HEK293T (cell line): ENCODE results near the gene PLOD3.

ENCODE experiments used
- CTCF ChIA-PET: fragments of 350-600 bp; formaldehyde crosslinking; extraction: SDS; loops from one replicate; lab custom pipeline; 2021; ENCODE audit warnings: antibody characterized with exemption, inconsistent platforms; lab: Yijun Ruan, JAX
- POLR2A ChIA-PET: fragments of 350-600 bp; formaldehyde crosslinking; extraction: SDS; loops from one replicate; lab custom pipeline; 2020; ENCODE audit warnings: antibody characterized with exemption, inconsistent platforms; lab: Yijun Ruan, JAX
- DNase-seq: peaks from one replicate; pipeline ENCODE4 v3.0.0; 2012; ENCODE audit warnings: mixed read lengths; ENCODE audit errors: extremely low spot score
- ARNT ChIP-seq: fragments of 450-650 bp; IDR thresholded peaks from 2 replicates; pipeline ENCODE4 v1.6.1; 2017; ENCODE audit warnings: mild to moderate bottlenecking
- BHLHE40 ChIP-seq: fragments of 450-650 bp; IDR thresholded peaks from 2 replicates; pipeline ENCODE4 v1.6.1; 2016; ENCODE audit warnings: mild to moderate bottlenecking, moderate library complexity, borderline replicate concordance
- CTBP1 ChIP-seq: fragments of 450-650 bp; IDR thresholded peaks from 2 replicates; pipeline ENCODE4 v1.6.1; 2016; ENCODE audit warnings: borderline replicate concordance
- ELF4 ChIP-seq: fragments of 450-650 bp; IDR thresholded peaks from 2 replicates; pipeline ENCODE4 v1.6.1; 2017; ENCODE audit warnings: antibody characterized with exemption
- FOXA1 ChIP-seq: fragments of 450-650 bp; IDR thresholded peaks from 2 replicates; pipeline ENCODE4 v1.6.1; 2016; ENCODE audit warnings: mild to moderate bottlenecking
- FOXK2 ChIP-seq: fragments of 450-650 bp; IDR thresholded peaks from 2 replicates; pipeline ENCODE4 v1.6.1; 2016; ENCODE audit warnings: mild to moderate bottlenecking
- FOXM1 ChIP-seq: fragments of 450-650 bp; IDR thresholded peaks from 2 replicates; pipeline ENCODE4 v1.6.1; 2017; ENCODE audit warnings: mild to moderate bottlenecking, borderline replicate concordance
- HDGF ChIP-seq: fragments of 450-650 bp; IDR thresholded peaks from 2 replicates; pipeline ENCODE4 v1.6.1; 2017; ENCODE audit warnings: antibody characterized with exemption, borderline replicate concordance
- L3MBTL2 ChIP-seq: fragments of 450-650 bp; conservative IDR thresholded peaks from 2 replicates; pipeline ENCODE4 v1.6.1; 2016; ENCODE audit warnings: mild to moderate bottlenecking
- LEF1 ChIP-seq: fragments of 450-650 bp; IDR thresholded peaks from 2 replicates; pipeline ENCODE4 v1.6.1; 2017; ENCODE audit warnings: mild to moderate bottlenecking, borderline replicate concordance
- NFRKB ChIP-seq: fragments of 450-650 bp; IDR thresholded peaks from 2 replicates; pipeline ENCODE4 v1.6.1; 2016; ENCODE audit warnings: mild to moderate bottlenecking, moderate library complexity
- SP1 ChIP-seq: fragments of 450-650 bp; IDR thresholded peaks from 2 replicates; pipeline ENCODE4 v1.6.1; 2017
- SUZ12 ChIP-seq: fragments of 450-650 bp; IDR thresholded peaks from 2 replicates; pipeline ENCODE4 v1.6.1; 2016; ENCODE audit warnings: mild to moderate bottlenecking
- TARDBP ChIP-seq: fragments of 450-650 bp; IDR thresholded peaks from 2 replicates; pipeline ENCODE4 v1.6.1; 2016
- ZNF384 ChIP-seq: fragments of 450-650 bp; IDR thresholded peaks from 2 replicates; pipeline ENCODE4 v1.6.1; 2016
- TF ChIP-seq, protein P1 (sequence below): fragments of 450-650 bp; IDR thresholded peaks from 2 replicates; pipeline ENCODE4 v1.6.1; 2016

PLOD3 gene

DNA sequence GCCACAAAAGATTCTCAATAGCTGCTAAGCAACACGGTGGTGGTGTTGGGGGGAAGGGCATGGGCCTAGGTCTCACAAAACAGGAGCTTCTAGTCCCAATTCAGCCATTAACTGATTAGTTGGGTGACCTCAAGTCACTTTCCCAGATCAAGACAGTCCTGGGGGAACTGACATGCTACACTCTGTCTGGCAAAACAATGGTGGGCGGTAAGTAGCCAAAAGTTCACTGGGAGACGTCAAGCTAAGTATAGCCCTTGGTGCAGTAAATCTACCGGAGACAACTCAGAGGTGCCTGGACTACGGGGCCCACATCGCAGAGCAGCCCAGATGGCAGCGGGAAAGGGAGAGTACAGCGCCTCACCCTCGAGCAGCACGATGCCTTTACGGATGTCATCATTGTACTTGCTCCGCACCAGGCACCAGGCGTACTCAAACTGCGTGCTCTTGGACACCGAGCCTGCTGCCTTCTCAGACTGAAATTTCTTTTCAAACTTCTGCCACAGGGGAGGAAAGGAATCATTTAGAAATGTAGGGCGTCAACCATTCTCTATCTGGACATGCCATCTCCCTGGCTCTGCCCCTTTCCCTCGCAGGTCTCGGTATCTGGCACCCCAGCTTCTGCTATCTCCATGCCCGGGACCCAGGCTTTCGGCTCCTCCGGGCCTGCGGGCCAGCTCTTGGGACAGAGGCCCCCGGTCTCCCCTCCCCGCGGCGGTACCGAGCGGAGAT lies 26.4 kb upstream of the PLOD3 start:
- ChIA-PET POLR2A (interaction anchor here (0.8 to 4.5 kb wide), 12 partner anchors 8 to 368 kb away, joined by 3 to 38 read pairs (median 4); partner anchors contain the start of genes IFT22, PLOD3 and ZNHIT1), CTCF (interaction anchor here (0.5 to 2.5 kb wide), 11 partner anchors 9 to 163 kb away, joined by 3 to 12 read pairs (median 3); partner anchors contain the start of genes PLOD3 and ZNHIT1)
- DNase-seq: no peak
- no peak for TF ChIP-seq LEF1
- no peak for TF ChIP-seq BHLHE40
- no peak for TF ChIP-seq FOXA1
- TF ChIP-seq, protein P1, sequence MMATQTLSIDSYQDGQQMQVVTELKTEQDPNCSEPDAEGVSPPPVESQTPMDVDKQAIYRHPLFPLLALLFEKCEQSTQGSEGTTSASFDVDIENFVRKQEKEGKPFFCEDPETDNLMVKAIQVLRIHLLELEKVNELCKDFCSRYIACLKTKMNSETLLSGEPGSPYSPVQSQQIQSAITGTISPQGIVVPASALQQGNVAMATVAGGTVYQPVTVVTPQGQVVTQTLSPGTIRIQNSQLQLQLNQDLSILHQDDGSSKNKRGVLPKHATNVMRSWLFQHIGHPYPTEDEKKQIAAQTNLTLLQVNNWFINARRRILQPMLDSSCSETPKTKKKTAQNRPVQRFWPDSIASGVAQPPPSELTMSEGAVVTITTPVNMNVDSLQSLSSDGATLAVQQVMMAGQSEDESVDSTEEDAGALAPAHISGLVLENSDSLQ: no peak
- TF ChIP-seq L3MBTL2: no peak
- no peak for TF ChIP-seq FOXK2
- TF ChIP-seq NFRKB: no peak
- TF ChIP-seq ELF4: no peak
- TF ChIP-seq CTBP1: no peak
- no peak for TF ChIP-seq SP1
- TF ChIP-seq FOXM1: no peak
- TF ChIP-seq SUZ12: no peak
- no peak for TF ChIP-seq ARNT
- no peak for TF ChIP-seq ZNF384
- no peak for TF ChIP-seq TARDBP
- no peak for TF ChIP-seq HDGF

DNA sequence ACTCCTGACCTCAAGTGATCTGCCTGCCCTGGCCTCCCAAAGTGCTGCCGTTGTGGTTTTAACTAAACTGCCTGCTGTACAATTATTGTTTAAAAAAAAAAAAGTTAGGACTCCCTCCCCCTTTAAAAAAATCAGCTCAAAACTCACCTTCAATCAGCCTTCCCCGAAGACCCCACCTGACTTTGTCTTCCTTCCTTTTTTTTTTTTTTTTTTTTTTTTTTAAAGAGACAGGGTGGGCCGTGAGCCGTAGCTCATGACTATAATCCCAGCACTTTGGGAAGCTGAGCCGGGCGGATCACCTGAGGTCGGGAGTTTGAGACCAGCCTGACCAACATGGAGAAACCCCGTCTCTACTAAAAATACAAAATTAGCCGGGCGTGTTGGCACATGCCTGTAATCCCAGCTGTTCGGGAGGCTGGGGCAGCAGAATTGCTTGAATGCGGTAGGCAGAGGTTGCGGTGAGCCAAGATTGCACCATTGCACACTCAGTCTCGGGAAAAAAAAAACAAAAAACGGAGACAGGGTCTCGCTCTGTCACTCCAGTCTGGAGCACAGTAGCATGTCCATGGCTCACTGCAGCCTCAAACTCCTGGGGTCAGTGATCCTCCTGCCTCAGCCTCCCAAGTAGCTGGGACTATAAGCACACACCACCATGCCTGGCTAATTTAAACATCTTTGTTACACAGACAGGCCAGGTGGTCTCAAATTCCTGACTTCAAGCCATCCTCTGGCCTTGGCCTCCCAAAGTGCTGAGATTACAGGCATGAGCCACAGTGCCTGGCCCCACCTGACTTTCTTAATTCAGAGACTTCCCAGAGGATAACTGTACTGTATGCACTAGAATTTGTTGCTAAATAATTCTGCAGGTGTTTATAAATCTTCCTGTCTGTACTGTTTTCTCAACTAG lies 24.3 kb upstream of the PLOD3 start:
- CTCF ChIA-PET: no interaction called here

DNA sequence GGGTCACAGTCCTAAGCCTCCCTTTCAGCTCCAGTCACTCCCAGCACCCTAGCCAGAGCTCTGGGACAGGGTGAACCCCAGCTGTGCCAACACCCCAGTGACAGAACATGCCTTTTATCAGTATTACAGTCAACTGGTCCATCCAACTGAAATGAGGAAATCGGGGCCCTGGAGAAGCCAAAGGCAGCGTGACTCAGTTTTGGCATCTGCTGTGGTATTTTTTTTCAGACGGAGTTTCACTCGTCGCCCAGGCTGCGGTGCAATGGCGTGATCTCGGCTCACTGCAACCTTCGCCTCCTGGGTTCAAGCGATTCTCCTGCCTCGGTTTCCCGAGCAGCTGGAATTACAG lies 23.6 kb upstream of the PLOD3 start:
- DNase-seq: no peak
- CTCF ChIA-PET: no interaction called here
- no peak for TF ChIP-seq BHLHE40
- TF ChIP-seq ZNF384: no peak
- TF ChIP-seq ARNT: no peak
- no peak for TF ChIP-seq FOXK2
- no peak for TF ChIP-seq NFRKB
- TF ChIP-seq L3MBTL2: no peak
- TF ChIP-seq LEF1: no peak
- TF ChIP-seq HDGF: no peak
- TF ChIP-seq TARDBP: no peak
- no peak for TF ChIP-seq FOXM1
- no peak for TF ChIP-seq FOXA1
- POLR2A ChIA-PET: interaction anchor here (0.8 kb wide), 1 partner anchor 23 kb away, joined by 3 read pairs; the partner anchor contains the start of genes PLOD3 and ZNHIT1

More for the DNA sequence above, 24.3 kb upstream of the PLOD3 start:
- POLR2A ChIA-PET: interaction anchor here (0.8 kb wide), 1 partner anchor 24 kb away, joined by 3 read pairs; the partner anchor contains the start of genes PLOD3 and ZNHIT1
- no peak for DNase-seq
- TF ChIP-seq ZNF384: no peak

DNA sequence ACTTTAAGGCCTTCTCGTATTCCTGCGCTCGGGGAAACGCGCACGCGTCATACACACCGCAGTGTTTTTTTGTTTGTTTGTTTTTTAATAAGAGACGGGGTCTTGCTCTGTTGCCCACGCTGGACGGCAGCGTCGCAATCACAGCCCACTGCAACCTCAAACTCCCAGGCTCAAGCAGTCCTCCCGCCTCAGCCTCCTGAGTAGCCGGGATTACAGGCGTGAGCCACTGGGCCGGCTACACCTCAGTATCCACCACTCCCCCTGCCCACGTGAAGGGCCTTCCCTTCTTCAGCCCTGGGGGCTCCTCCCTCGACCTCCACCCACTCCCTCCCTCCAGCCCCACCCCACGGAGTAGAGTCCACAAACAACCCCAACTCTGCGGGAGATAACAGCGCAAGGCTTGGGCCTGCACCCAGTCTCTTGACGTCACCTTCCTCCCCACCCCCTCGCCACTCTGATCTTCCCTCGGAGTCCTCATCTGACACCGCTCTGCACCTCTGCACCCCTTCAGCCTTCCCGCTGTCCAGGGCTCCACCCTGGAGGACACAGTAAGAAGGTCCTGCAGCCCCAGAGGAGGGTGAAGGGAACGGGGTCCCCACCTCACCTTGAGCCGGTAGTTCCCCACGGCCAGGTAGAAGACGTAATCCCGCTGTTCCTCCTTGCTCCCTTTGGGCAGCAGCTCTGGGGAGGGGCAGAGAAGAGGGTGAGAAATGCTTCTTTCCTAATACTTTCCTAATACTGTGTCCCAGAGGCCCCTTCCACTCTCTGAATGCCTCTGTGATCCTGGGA lies 23.0 kb upstream of the PLOD3 start:
- CTCF ChIA-PET: no interaction called here
- POLR2A ChIA-PET: interaction anchor here (0.8 kb wide), 1 partner anchor 23 kb away, joined by 3 read pairs; the partner anchor contains the start of genes PLOD3 and ZNHIT1
- TF ChIP-seq BHLHE40 (no peak), L3MBTL2 (no peak), FOXM1 (no peak), SUZ12 (no peak), FOXK2 (no peak), ELF4 (no peak), FOXA1 (no peak), ZNF384 (no peak), ARNT (no peak), HDGF (no peak), SP1 (no peak), LEF1 (no peak), NFRKB (no peak)
- TF ChIP-seq, protein P1: no peak
- no peak for DNase-seq

DNA sequence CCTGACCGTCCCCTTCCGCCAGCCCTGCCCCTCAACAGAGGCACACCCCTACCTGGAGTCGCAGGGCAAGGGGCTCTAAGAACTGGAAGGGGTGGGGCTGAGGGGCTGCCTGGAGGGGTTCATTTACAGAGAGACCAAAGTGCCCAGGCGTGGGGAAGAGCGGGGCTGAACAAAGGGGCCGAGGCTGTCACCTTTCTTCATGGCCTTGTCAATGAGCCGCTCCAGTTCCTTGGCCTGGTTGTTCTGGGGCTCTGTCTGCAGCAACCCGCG lies 22.5 kb upstream of the PLOD3 start:
- CTCF ChIA-PET: no interaction called here
- POLR2A ChIA-PET: no interaction called here
- DNase-seq: no peak
- TF ChIP-seq TARDBP: no peak
- TF ChIP-seq HDGF: no peak
- no peak for TF ChIP-seq FOXM1
- no peak for TF ChIP-seq FOXK2
- TF ChIP-seq CTBP1: no peak
- no peak for TF ChIP-seq FOXA1
- TF ChIP-seq LEF1: no peak

DNA sequence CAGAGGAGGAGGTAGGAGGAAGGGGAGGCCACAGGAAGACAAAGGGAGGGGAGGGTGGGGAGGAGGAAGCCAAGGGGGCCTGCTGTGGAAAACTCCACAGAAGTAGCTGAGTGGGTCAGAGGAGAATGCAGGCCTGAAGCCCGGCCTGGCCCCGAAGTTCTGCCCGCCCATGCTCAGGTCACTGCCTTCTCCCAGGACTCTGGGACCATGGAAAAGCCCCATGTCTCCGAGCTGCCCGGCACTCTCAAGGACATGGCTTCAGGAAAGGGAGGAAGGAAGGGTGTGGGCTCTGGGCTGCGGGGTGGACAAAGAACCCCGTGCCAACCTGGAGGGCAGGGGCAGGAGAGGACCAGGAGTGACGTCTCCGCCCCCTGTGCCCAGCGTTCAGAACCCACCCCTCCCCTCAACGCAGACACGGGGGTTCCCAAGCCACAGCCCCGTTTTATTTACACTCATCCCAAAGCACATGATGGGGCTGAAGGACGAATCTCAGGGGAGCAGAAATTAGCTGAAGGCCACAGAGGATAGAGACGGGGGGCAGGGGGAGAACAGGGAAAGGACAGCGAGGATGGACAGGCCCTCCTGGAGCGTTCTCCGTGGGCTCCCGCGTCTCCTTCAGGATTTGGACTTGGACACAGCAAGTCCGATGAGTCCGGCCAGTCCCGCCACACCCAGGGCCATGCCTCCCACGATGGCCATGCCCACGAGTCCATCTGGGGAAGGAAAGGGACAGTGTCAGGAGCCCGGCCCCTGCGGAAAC lies 22.0 kb upstream of the PLOD3 start:
- DNase-seq: no peak
- ChIA-PET POLR2A (no interaction called here), CTCF (no interaction called here)
- TF ChIP-seq LEF1 (no peak), CTBP1 (no peak), SP1 (no peak)
- TF ChIP-seq, protein P1: no peak
